Measurements from ENCODE around the gene MID1.

The MID1 gene

DNA sequence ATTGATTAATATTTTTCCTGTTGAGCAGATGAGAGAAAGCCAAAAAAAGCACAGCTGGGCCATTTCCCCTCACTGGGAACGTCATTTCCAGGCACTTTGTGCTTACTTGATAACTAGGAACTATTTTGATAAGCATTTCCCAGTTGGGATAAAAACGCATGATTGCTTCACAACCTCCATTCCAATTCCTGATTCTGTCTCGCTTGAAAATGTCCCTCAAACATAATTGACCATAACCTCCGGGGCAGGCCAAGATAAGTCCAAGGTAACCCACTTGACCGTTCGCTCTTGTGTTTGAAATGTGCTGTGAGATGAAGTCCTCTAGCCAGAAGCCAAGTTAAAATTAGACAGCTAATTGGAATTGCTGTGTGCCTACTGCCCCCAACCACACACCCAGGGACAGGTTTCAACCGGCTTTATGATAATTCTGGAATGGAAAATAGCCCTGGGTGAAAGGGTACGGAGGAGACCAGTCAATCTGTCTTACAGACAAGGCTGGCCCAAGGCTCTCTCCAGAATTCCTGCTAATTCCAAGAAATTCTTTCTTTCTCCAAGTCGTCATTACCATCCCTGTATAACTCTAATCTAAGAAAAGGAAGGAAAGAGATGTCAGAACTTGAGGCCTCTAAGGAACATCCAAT, 137.1 kb downstream of the MID1 start:
- no peak for DNase-seq

- no peak for DNase-seq
Observed at GRCh38 chrX:10482708-10483107, 137.7 kb downstream of the MID1 start.

- no peak for DNase-seq
Observed at GRCh38 chrX:10482261-10482660, 138.1 kb downstream of the MID1 start.

DNA sequence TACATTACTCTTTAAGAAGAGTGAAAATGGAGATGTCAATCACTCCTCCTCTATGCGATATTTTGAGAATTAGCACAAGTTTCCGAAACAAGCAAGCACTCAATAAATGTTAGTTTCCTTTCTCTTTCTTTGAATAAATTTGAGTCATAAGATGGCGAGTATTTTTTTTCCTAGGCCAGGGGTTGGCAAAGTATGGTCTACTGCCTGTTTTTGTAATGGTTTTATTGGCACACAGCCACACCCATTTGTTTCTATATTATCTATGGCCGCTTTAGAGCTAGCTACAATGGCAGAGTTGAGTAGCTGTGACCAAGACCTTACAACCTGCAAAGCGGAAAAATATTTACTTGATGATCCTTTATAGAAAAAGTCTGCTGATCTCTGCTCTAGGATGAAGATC, 139.5 kb downstream of the MID1 start:
- no peak for DNase-seq

DNA sequence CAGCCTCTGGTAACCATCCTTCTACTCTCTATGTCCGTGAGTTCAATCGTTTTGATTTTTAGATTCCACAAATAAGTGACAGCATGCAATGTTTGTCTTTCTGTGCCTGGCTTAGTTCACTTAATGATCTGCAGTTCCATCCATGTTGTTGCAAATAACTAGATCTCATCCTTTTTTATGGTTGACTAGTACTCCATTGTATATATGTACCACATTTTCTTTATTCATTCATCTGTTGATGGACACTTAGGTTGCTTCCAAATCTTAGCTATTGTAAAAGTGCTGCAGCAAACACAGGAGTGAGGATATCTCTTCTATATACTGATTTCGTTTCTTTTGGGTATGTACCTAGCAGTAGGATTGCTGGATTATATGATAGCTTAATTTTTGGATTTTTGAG, 140.9 kb downstream of the MID1 start:
- DNase-seq = no peak

GRCh38 chrX:10477525-10477924, 142.9 kb downstream of the MID1 start:
- DNase-seq = no peak

DNA sequence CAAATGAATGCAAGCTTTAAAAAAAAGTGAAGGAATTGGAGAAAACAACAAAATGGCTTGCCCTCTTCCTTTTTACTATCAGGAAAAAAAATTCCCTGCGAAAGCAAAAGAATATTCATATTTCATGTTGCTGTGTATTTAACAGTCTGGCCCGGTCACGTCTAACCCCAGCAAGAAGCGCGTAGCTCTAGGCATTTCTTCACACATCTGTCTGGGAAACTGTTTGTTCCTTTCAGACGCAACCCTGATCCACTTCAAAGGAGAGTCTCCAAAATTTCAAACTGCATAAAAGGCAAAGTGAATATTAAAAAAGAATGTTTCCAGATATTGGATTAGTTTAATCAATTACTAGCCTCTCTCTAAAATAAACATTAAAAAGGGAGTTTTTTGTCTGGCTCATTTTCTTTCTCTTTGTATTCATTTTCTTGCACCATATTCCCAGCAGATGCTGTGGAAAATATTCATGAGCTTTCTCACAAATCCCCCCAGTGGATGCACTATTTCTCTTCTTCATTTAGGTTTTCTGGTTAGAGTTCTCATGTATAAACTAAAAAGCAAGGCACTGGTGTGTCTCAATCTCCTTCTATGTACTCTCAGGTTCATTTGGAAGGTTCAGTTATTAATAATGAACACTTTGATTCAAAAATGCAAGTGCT, 145.3 kb downstream of the MID1 start:
- DNase-seq = no peak

- no peak for DNase-seq
Observed at GRCh38 chrX:10474510-10474909, 145.9 kb downstream of the MID1 start.

DNA sequence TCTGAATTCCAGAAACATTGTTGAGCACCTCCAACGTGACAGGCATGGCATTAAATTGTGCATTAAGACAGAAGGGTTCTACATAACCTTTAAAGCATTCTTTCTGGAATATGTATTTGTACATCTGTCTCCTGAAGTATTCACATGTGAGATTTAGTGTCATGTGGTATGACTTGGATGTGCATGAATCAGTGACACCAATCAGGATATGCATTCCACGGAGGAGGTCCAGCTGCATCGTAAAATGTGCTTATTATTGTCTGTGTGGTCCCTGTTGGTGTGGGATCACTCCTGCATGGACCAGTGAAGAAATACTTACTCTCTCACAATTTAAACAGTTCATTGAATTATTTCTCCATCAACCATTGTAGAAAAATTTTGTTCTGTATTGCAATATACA, 149.0 kb downstream of the MID1 start:
- DNase-seq = no peak

DNA sequence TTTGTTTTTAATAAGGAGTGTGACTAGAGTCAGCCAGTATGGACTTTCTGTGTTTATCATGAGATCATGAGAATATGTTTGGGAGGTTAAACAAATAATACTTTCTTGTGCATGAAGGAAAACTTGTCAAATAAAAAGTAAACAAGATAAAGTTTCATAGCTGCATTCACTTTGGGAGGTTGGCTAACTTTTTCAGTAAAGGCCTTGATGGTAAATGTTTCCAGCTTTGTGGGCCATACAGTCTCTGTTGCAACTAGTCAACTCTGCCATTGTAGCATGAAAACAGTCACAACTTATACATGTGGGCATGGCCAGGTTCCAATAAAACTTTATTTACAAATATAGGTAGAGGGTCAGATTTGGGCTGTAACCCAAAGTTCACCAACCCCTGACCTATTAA, 150.4 kb downstream of the MID1 start:
- DNase-seq = no peak

GRCh38 chrX:10467793-10468192, 152.6 kb downstream of the MID1 start:
- no peak for DNase-seq

GRCh38 chrX:10465254-10465653, 155.1 kb downstream of the MID1 start:
- DNase-seq = no peak

- no peak for DNase-seq
Observed at GRCh38 chrX:10457092-10457491, 163.3 kb downstream of the MID1 start.

DNA sequence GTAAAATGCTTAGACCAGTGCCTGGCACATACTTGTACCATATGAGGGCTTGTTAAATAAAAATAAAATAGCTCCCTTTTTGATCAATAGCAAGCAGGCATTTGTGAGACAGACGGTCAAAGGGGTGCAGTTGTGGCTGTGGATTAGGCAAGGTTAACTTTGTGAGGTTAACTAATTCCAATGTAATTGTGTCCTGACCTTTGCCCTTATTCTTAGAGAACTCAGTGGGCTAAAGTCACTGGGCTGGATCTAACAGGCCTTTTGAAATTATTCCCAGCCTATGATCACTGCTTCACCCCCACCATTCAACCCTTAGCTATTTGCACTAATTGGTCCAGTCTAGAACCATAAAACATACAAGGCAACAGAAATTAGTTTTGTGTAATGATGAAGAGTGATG, 166.4 kb downstream of the MID1 start:
- no peak for DNase-seq

DNA sequence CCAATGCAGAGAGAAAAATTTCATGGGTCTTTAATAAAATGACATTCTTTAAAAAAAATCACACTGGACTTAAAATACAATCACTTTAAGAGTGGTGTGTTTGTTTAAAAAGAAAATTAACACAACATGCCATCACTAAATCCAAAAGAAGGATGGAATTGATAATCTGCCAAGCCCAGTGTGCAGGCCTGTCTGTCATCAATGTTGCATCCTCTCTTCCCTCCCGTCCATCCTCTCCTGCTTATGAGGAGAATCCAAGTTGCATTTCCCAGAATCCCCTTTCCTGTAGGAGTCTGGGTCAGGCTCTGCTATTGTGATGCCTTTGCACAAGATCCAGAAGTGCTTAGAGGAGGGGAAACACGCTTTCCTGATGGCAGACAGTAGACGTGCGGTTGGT, 169.4 kb downstream of the MID1 start:
- no peak for DNase-seq

DNA sequence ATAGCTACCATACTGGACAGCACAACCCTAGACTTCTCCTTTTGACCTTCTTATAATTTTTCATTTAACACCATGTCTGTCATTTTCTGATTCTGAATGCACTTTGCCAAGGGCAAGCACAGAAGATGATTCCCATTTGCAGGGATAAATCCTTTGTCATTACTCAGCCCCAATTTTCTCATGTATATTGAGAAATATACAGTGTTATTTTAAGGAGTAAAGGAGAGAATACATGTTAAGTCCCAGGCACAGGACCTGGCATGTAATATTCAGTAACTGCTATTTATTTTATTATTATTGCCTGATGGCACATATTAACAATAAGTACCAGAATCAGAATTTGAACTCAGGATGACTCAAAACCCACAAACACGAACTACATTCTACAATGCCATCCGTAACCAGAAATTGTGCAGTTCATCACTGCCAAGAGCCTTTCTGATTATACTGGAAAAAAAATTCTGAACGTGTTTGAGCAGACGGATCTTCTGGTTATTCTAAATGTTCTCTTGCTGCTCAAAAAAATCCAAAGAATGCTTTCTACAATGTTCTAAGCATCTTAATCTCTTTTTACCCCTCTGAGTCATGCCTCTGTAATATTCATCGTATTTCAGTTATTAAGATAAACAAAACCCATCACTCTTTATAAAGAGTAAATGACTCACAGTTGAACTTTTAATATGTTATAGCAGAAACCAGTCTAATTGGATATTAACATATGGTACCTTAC, 170.0 kb downstream of the MID1 start:
- no peak for DNase-seq

GRCh38 chrX:10447564-10448214, 172.7 kb downstream of the MID1 start:
- DNase-seq = no peak

DNA sequence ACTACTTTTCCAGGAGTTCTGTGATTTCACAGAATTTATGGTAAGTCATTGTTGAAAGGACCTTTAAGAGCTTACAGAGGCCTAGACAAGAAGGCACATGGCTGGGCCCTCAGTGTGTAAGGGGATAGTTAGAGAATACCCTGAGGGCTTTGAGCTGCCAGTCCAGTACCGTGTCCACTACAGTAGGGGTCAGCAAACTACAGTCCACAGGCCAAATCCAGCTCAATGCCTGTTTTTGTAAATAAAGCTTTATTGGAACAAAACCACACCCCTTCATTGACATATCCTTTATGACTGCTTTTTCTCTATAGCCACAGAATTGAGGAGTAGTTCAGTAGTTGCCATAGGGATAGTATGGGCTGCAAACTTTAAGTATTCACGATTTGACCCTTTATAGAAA, 176.2 kb downstream of the MID1 start:
- DNase-seq = no peak

DNA sequence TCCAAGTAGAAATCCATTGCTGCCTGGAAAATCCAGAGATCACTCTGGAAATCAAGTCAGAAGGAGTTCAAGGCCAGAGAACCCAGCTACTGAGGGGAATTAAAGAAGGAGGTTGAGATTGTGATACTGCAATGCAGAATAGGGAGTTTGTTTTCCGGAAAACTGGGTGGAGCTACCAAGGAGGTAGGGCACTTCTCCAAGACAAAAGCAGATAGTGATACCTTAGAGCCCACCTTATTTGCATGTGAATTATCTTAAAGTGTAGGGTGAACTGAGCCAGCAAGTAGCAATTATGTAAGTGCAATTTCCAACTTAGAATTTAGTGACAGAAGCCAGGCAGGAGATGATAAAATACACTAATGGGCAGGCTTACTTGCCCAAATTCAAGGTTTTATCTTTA, 178.9 kb downstream of the MID1 start:
- DNase-seq = no peak

DNA sequence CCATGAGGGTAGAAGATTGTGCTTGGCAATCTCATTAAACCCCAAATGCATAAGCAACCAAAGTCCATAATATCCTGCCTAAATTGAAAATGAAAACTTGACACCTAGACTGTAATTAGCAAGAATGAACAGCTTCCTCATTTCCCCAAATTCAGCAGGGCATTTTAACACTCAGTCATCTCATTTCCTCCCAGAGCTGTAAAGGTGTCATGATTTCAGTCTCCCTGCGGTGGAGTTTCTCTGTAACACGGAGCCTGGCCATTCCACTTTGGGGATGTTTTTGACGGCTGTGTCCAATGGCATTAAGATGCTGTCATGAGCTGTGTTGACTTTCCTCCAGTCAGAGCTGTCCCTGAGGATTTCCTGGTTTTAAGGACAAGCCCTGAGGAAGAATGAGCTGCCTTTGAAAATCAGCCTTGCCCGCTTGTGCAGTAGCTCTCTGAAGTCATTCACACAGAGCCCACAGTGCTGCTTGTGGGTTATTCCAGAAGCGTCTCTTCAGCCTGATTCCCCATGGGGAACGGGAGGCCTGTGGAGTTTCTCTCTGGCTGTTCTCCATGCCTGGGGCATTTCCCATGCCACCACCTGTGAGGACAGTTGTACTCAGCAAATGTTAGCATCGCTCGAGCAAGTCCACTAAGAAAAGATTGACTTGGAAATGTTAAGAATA, 187.0 kb downstream of the MID1 start:
- DNase-seq = no peak

GRCh38 chrX:10429908-10430307, 190.5 kb downstream of the MID1 start:
- no peak for DNase-seq

DNA sequence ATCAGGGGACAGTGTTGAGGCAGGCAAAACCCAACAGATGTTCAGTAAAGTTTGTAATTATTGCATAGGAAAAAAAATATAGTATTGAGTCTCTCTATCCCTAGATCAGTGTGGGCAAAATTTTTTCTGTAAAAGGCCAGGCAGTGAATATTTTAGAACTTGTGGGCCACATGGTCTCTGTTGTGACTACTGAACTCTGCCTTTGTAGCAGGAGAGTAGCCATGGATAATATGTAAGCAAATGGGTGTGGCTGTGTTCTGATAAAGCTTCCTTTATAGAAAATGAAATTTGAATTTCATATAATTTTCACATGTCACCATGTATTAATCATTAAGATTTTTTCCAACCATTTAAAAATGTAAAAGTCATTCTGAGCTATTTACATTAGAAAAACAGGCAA, 193.1 kb downstream of the MID1 start:
- no peak for DNase-seq

- no peak for DNase-seq
Observed at GRCh38 chrX:10423716-10424115, 196.7 kb downstream of the MID1 start.
